ENCODE data around the gene STARD10. TPM values are rescaled to one million over a fixed set of nuclear protein-coding genes. Genes with fewer than 3 reads are reported as not detected.

Gene STARD10
- total RNA-seq, 1 experiment from 2014 or later, result 58.4 TPM

DNA sequence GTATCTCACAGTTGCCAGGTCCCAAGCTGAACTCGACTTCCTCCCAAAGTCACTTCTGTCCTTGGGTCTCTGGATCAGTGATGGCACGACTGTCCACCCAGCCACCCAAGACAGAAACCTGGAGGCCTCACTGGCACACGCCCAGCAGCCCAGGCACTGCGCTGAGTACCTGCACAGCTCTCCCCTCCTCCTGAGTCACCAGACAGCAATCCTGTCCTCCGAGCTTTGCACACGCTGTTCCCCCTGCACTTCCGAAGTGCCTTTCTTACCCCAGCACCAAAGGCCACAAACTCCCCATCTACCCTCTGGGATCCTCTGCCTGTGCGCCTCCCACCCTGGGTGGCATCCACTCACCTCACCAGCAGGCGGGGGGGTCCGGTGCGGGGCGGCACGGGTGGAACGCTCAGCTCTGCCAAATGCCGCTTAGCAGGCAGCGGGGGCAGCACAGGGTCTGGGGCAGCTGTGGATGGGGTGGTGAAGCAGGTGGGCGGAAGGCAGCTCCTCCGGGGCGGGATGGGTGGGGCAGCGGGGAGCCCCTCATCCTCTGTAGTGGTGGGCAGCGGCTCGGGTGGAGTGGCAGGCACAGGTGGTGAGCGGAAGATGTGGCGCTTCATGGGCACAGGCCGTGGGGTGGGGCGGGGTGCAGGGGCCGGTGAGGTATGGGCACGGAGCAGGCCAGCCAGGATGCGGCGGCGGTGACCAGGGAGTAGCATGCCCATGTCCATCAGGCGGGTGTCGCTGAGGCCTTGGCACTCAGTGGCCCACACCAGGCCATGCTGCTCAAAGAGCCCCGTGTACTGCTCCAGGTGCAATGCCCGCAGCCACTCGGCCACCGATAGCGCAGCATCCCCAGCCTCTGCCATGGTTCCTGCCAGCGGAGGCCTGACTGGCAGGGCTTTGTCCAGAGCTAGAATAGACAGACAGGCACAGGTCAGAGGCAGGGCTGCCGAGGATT lies 67.3 kb downstream of the STARD10 start:
- Histone ChIP-seq H3K9me3 (ENCODE audit: control insufficient read depth in 1 of 2, insufficient read depth in 1 of 2, low read depth in 1 of 2, low read length in 2 of 2) (no peaks in the 10 kb centered on the region), H2AFZ (ENCODE audit: low read depth, low read length, poor library complexity, severe bottlenecking) (no peak overlapping the region), H3K4me2 (ENCODE audit: low read length) (no peak overlapping the region), H3K4me3 (replicated peaks in 1 of 2; ENCODE audit: low read depth in 1 of 2, low read length in 2 of 2) (no peak overlapping the region), H3K79me2 (ENCODE audit: insufficient read depth, low read length) (peaks cover 5% of the 10 kb centered on the region; the same call in 1 of the 2 replicates), H3K9me2 (ENCODE audit: insufficient read depth) (no peaks in the 10 kb centered on the region), H3K9ac (ENCODE audit: low read length) (no peak overlapping the region), H3K36me3 (ENCODE audit: control insufficient read depth in 1 of 2, insufficient read depth in 2 of 2, low read length in 2 of 2) (no peaks in the 10 kb centered on the region), H3K4me1 (ENCODE audit: control insufficient read depth in 1 of 2, insufficient read depth in 2 of 2, low read length in 2 of 2) (peaks cover 8 to 14% of the 10 kb centered on the region in 2 experiments), H4K20me1 (ENCODE audit: insufficient read depth) (no peaks in the 10 kb centered on the region), H3K27ac (ENCODE audit: low read depth, low read length) (no peak overlapping the region), H3K27me3 (ENCODE audit: insufficient read depth, low read length) (no peaks in the 10 kb centered on the region)
- BruUV-seq (replicated peaks), result no TSS peak
- ChIA-PET RAD21 (ENCODE audit: low non-redundant PET in 1 of 2, low total read pairs in 2 of 2, uncharacterized antibody in 2 of 2, unreplicated experiment in 2 of 2) (interaction anchor here in 1 of 2 experiments (1.5 kb wide), 1 partner anchor 451 kb away, joined by 8 read pairs; no protein-coding TSS in a partner anchor), POLR2A (no interaction called here), CTCF (interaction anchor here (2.3 kb wide), 1 partner anchor 67 kb away, joined by 26 read pairs; the partner anchor contains the start of gene STARD10)
- ATAC-seq, result no peak
- DNase-seq (ENCODE audit: low read depth, low spot score), result no peak
- intact Hi-C loops (cut with micrococcal nuclease), result no loop called here
- no peak for TF ChIP-seq POLR2A (IDR thresholded peaks at IDR 0.05; ENCODE audit: borderline replicate concordance, extremely low read depth, insufficient read depth, insufficient read length)
- TF ChIP-seq EZH2phosphoT487 (IDR thresholded peaks at IDR 0.05; ENCODE audit: borderline replicate concordance), result no peak
- no peak for TF ChIP-seq JUND (IDR thresholded peaks at IDR 0.05)
- TF ChIP-seq CBX3 (IDR thresholded peaks at IDR 0.05; ENCODE audit: low read depth), result no peak
- TF ChIP-seq ZFX (IDR thresholded peaks at IDR 0.05), result no peak
- TF ChIP-seq SP1 (IDR thresholded peaks at IDR 0.05; ENCODE audit: low read depth), result no peak
- no peak for TF ChIP-seq TCF7L2 (IDR thresholded peaks at IDR 0.05; ENCODE audit: borderline replicate concordance, extremely low read depth, insufficient read depth, insufficient read length)

DNA sequence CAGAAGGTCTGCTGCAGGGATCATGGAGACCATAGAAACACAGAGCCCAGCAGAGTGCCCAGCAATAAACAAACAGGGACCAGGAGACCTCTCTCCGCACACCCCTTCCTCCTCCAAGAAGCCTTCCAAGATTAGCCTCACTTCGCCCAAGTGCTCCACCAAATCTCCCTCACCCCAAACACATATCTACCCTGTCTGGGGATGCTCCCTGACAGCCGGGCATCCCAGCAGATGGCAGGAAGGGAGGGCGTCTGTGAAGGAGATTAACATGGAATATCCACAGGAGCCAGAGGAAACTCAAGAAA lies 68.2 kb downstream of the STARD10 start:
- H3K9me2 ChIP-seq (ENCODE audit: insufficient read depth), result no peaks in the 10 kb centered on the region
- ATAC-seq, result no peak
- no peak overlapping the region for H3K4me3 ChIP-seq (replicated peaks in 1 of 2; ENCODE audit: low read depth in 1 of 2, low read length in 2 of 2)
- intact Hi-C loops (cut with micrococcal nuclease), result loop anchor here (1.0 kb wide), 3 partner anchors 69 to 453 kb away; partner anchors contain the start of genes ATG16L2 and STARD10
- RAD21 ChIA-PET (ENCODE audit: low non-redundant PET in 1 of 2, low total read pairs in 2 of 2, uncharacterized antibody in 2 of 2, unreplicated experiment in 2 of 2), result interaction anchor here (0.5 to 1.7 kb wide), 10 partner anchors 13 to 452 kb away, joined by 3 to 10 read pairs (median 5); partner anchors contain the start of gene STARD10 (in 1 of the 2)
- DNase-seq (ENCODE audit: low read depth, low spot score), result no peak
- peaks cover 14% of the 10 kb centered on the region for H3K79me2 ChIP-seq (ENCODE audit: insufficient read depth, low read length)
- BruUV-seq (replicated peaks), result no TSS peak
- H3K9me3 ChIP-seq (ENCODE audit: control insufficient read depth in 1 of 2, insufficient read depth in 1 of 2, low read depth in 1 of 2, low read length in 2 of 2), result no peaks in the 10 kb centered on the region
- H3K4me1 ChIP-seq (ENCODE audit: control insufficient read depth in 1 of 2, insufficient read depth in 2 of 2, low read length in 2 of 2), result peaks cover 8 to 21% of the 10 kb centered on the region in 2 experiments
- H3K4me2 ChIP-seq (ENCODE audit: low read length), result no peak overlapping the region
- POLR2A ChIA-PET, result no interaction called here
- CTCF ChIA-PET, result interaction anchor here (0.6 to 3.7 kb wide), 17 partner anchors 8 to 564 kb away, joined by 3 to 27 read pairs (median 4); partner anchors contain the start of genes ATG16L2 and STARD10
- H3K36me3 ChIP-seq (ENCODE audit: control insufficient read depth in 1 of 2, insufficient read depth in 2 of 2, low read length in 2 of 2), result no peaks in the 10 kb centered on the region
- no peaks in the 10 kb centered on the region for H4K20me1 ChIP-seq (ENCODE audit: insufficient read depth)
- H3K9ac ChIP-seq (ENCODE audit: low read length), result no peak overlapping the region
- H3K27me3 ChIP-seq (ENCODE audit: insufficient read depth, low read length), result no peaks in the 10 kb centered on the region
- H3K27ac ChIP-seq (ENCODE audit: low read depth, low read length), result no peak overlapping the region
- no peak overlapping the region for H2AFZ ChIP-seq (ENCODE audit: low read depth, low read length, poor library complexity, severe bottlenecking)
- TF ChIP-seq, protein P1, sequence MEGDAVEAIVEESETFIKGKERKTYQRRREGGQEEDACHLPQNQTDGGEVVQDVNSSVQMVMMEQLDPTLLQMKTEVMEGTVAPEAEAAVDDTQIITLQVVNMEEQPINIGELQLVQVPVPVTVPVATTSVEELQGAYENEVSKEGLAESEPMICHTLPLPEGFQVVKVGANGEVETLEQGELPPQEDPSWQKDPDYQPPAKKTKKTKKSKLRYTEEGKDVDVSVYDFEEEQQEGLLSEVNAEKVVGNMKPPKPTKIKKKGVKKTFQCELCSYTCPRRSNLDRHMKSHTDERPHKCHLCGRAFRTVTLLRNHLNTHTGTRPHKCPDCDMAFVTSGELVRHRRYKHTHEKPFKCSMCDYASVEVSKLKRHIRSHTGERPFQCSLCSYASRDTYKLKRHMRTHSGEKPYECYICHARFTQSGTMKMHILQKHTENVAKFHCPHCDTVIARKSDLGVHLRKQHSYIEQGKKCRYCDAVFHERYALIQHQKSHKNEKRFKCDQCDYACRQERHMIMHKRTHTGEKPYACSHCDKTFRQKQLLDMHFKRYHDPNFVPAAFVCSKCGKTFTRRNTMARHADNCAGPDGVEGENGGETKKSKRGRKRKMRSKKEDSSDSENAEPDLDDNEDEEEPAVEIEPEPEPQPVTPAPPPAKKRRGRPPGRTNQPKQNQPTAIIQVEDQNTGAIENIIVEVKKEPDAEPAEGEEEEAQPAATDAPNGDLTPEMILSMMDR (IDR thresholded peaks at IDR 0.05 in 2 of 3, conservative IDR thresholded peaks at IDR 0.05 in 1 of 3; ENCODE audit: borderline replicate concordance in 1 of 3, insufficient read depth in 1 of 3, low read depth in 2 of 3, low read length in 2 of 3), result no peak
- no peak for TF ChIP-seq ELF1 (IDR thresholded peaks at IDR 0.05; ENCODE audit: borderline replicate concordance, low read depth)
- no peak for TF ChIP-seq JUND (IDR thresholded peaks at IDR 0.05)
- TF ChIP-seq ZFX (IDR thresholded peaks at IDR 0.05), result no peak
- no peak for TF ChIP-seq EZH2 (IDR thresholded peaks at IDR 0.05)
- TF ChIP-seq SRF (IDR thresholded peaks at IDR 0.05; ENCODE audit: low read depth), result no peak
- TF ChIP-seq ZNF274 (IDR thresholded peaks at IDR 0.05; ENCODE audit: low read depth, low read length), result no peak
- TF ChIP-seq YY1 (IDR thresholded peaks at IDR 0.05; ENCODE audit: extremely low read depth, insufficient replicate concordance, low read depth, low read length), result no peak
- TF ChIP-seq FOSL1 (IDR thresholded peaks at IDR 0.05; ENCODE audit: low read depth), result no peak
- TF ChIP-seq CEBPB (IDR thresholded peaks at IDR 0.05; ENCODE audit: low read depth), result no peak
- no peak for TF ChIP-seq POLR2AphosphoS5 (IDR thresholded peaks at IDR 0.05; ENCODE audit: low read depth, low read length)
- TF ChIP-seq SIN3A (IDR thresholded peaks at IDR 0.05; ENCODE audit: low read depth), result no peak

Measured in HCT116 (cell line).